Keratinocyte (primary cell): ENCODE measurements around the gene TSPAN4. TPM values are rescaled to one million over a fixed set of nuclear protein-coding genes. Genes with fewer than 3 reads are reported as not detected.

Experiments used
- DNase-seq: peaks from one replicate; pipeline ENCODE4 v3.0.0-alpha.2; 2011; ENCODE audit warnings: low read depth, missing footprints, low spot score
- FAIRE-seq: peaks from 2 replicates; lab custom pipeline; 2011; peaks lifted over from hg19 to GRCh38; lab: Jason Lieb, UNC
- H2AFZ ChIP-seq: 2 replicates; pipeline ENCODE4 v1.6.0; 2012; ENCODE audit warnings: low read length, control low read depth, inconsistent platforms; ENCODE audit not compliant: control insufficient read depth
- H3K27ac ChIP-seq: 2 replicates; pipeline ENCODE4 v1.5.1; 2011; ENCODE audit warnings: low read length; ENCODE audit not compliant: control insufficient read depth, insufficient read depth
- H3K27me3 ChIP-seq: 3 replicates; pipeline ENCODE4 v1.6.0; 2011; ENCODE audit warnings: low read length; ENCODE audit not compliant: control insufficient read depth, insufficient read depth; ENCODE audit errors: extremely low read depth
- H3K36me3 ChIP-seq, 2 experiments: 2 replicates in 1 of 2; 3 replicates in 1 of 2; pipeline ENCODE4 v1.5.1; 2011; ENCODE audit warnings: low read length in 2 of 2, mild to moderate bottlenecking in 1 of 2; ENCODE audit not compliant: control insufficient read depth in 2 of 2, insufficient read depth in 2 of 2; ENCODE audit errors: extremely low read depth in 1 of 2
- H3K4me1 ChIP-seq: 3 replicates; pipeline ENCODE4 v1.5.1; 2011; ENCODE audit warnings: low read length; ENCODE audit not compliant: control insufficient read depth, insufficient read depth; ENCODE audit errors: extremely low read depth
- H3K4me2 ChIP-seq: 3 replicates; pipeline ENCODE4 v1.6.0; 2011; ENCODE audit warnings: low read depth, low read length; ENCODE audit not compliant: control insufficient read depth, insufficient read depth; ENCODE audit errors: extremely low read depth
- H3K4me3 ChIP-seq, 3 experiments: fragments of 200-600 bp in 1 of 3; sonication (generic) in 1 of 3; 2 replicates in 2 of 3; 3 replicates in 1 of 3; pipeline ENCODE4 v1.5.1; 2011 to 2016; ENCODE audit warnings: low read length in 3 of 3, mild to moderate bottlenecking in 3 of 3, control low read depth in 2 of 3, inconsistent platforms in 1 of 3, low read depth in 1 of 3, mixed read lengths in 1 of 3, mixed run types in 1 of 3, moderate library complexity in 1 of 3; ENCODE audit not compliant: control insufficient read depth in 2 of 3, insufficient read depth in 2 of 3; ENCODE audit errors: extremely low read depth in 1 of 3
- H3K79me2 ChIP-seq: 2 replicates; pipeline ENCODE4 v1.6.0; 2012; ENCODE audit warnings: low read length; ENCODE audit not compliant: control insufficient read depth, insufficient read depth
- H3K9ac ChIP-seq: 3 replicates; pipeline ENCODE4 v1.6.0; 2011; ENCODE audit warnings: low read length; ENCODE audit not compliant: control insufficient read depth, insufficient read depth; ENCODE audit errors: extremely low read depth
- H3K9me1 ChIP-seq: 3 replicates; pipeline ENCODE4 v1.6.0; 2011; ENCODE audit warnings: low read length; ENCODE audit not compliant: control insufficient read depth, insufficient read depth; ENCODE audit errors: extremely low read depth
- H3K9me3 ChIP-seq: 2 replicates; pipeline ENCODE4 v1.5.1; 2012; ENCODE audit warnings: low read depth, low read length; ENCODE audit not compliant: control insufficient read depth
- H4K20me1 ChIP-seq: 3 replicates; pipeline ENCODE4 v1.6.0; 2011; ENCODE audit warnings: low read length; ENCODE audit not compliant: control insufficient read depth, insufficient read depth; ENCODE audit errors: extremely low read depth
- CTCF ChIP-seq, 3 experiments: IDR thresholded peaks in 1 of 3; conservative IDR thresholded peaks in 1 of 3; optimal IDR thresholded peaks in 1 of 3; 2 replicates in 2 of 3; 3 replicates in 1 of 3; pipeline versions ENCODE3 to v1.5.1; 2011; ENCODE audit warnings: low read length in 3 of 3, mild to moderate bottlenecking in 3 of 3, moderate library complexity in 2 of 3, control low read depth in 1 of 3, inconsistent platforms in 1 of 3; ENCODE audit not compliant: insufficient read depth in 2 of 3; ENCODE audit errors: extremely low read depth in 1 of 3
- EZH2 ChIP-seq: IDR thresholded peaks from one replicate; pipeline ENCODE4 v1.6.1; 2012; ENCODE audit warnings: inconsistent platforms, mild to moderate bottlenecking, low read length, moderate library complexity
- dilution Hi-C: fragments of 300-500 bp; cut with MboI; formaldehyde crosslinking; loops from one replicate; pipeline ENCODE4 v1.7.0; 2020; ENCODE audit warnings: low sequenced_read_pairs; ENCODE audit not compliant: extremely low pct_ligation_motif_present
- polyA plus RNA-seq, 5 experiments: library from polyadenylated mRNA; depleted of rRNA in 3 of 5; stranded (reverse) in 3 of 5; stranded (forward) in 1 of 5; unstranded in 1 of 5; fragments of >200 nt; gene quantifications; 1 replicate in 1 of 5; 2 replicates in 3 of 5; 3 replicates in 1 of 5; pipeline versions ENCODE4 v1.2.1 to v1.2.3, GENCODE V29; 2011 to 2012; ENCODE audit warnings: missing spikeins in 2 of 5, low read depth in 1 of 5, low replicate concordance in 1 of 5

TSPAN4 gene
- polyA plus RNA-seq, 1 donor (not counting 4 experiments of a cell fraction or from before 2014, with no cell fraction given) = 42.1 TPM

GRCh38 chr11:850775-851763 is 8.4 kb downstream of the TSPAN4 start:
- no peak for FAIRE-seq
- peaks cover 5% of the 10 kb centered on the region for H3K9me1 ChIP-seq
- peaks cover 10% of the 10 kb centered on the region for H3K79me2 ChIP-seq
- DNase-seq = no peak
- H3K9me3 ChIP-seq = no peaks in the 10 kb centered on the region
- H3K36me3 ChIP-seq = peaks cover 4 to 6% of the 10 kb centered on the region in 2 experiments
- H3K4me2 ChIP-seq = no peak overlapping the region
- no peak for TF ChIP-seq EZH2
- TF ChIP-seq CTCF (optimal IDR thresholded peaks at IDR 0.05 in 1 of 3, IDR thresholded peaks at IDR 0.05 in 1 of 3, conservative IDR thresholded peaks at IDR 0.05 in 1 of 3; ENCODE audit: extremely low read depth in 1 of 3, insufficient read depth in 2 of 3, low read length in 3 of 3) = no peak
- no peak overlapping the region for H2AFZ ChIP-seq
- H3K9ac ChIP-seq = no peak overlapping the region
- dilution Hi-C loops = no loop called here
- no peaks in the 10 kb centered on the region for H3K27me3 ChIP-seq
- H4K20me1 ChIP-seq = peaks cover 8% of the 10 kb centered on the region
- peaks cover 27% of the 10 kb centered on the region for H3K4me1 ChIP-seq
- no peak overlapping the region for H3K4me3 ChIP-seq
- H3K27ac ChIP-seq = no peak overlapping the region

GRCh38 chr11:852762-853161 is 10.1 kb downstream of the TSPAN4 start:
- Histone ChIP-seq H4K20me1 (peaks cover 10% of the 10 kb centered on the region), H3K27ac (no peak overlapping the region), H3K4me1 (peaks cover 13% of the 10 kb centered on the region), H3K4me3 (no peak overlapping the region), H3K9me1 (no peaks in the 10 kb centered on the region), H3K36me3 (peaks cover 6 to 8% of the 10 kb centered on the region in 2 experiments), H3K9ac (no peak overlapping the region), H2AFZ (no peak overlapping the region), H3K79me2 (peaks cover 4% of the 10 kb centered on the region), H3K27me3 (no peaks in the 10 kb centered on the region), H3K4me2 (no peak overlapping the region), H3K9me3 (no peaks in the 10 kb centered on the region)
- dilution Hi-C loops = no loop called here
- no peak for TF ChIP-seq CTCF (optimal IDR thresholded peaks at IDR 0.05 in 1 of 3, IDR thresholded peaks at IDR 0.05 in 1 of 3, conservative IDR thresholded peaks at IDR 0.05 in 1 of 3; ENCODE audit: extremely low read depth in 1 of 3, insufficient read depth in 2 of 3, low read length in 3 of 3)
- TF ChIP-seq EZH2 = no peak
- DNase-seq (no peak), FAIRE-seq (no peak)
